ENCODE results near the gene SHANK3. TPM values are rescaled to one million over a fixed set of nuclear protein-coding genes. Genes with fewer than 3 reads are reported as not detected.

Gene SHANK3
- polyA plus RNA-seq, 1 of the 3 experiments (the other 2 are of a cell fraction): 1.5 TPM

DNA sequence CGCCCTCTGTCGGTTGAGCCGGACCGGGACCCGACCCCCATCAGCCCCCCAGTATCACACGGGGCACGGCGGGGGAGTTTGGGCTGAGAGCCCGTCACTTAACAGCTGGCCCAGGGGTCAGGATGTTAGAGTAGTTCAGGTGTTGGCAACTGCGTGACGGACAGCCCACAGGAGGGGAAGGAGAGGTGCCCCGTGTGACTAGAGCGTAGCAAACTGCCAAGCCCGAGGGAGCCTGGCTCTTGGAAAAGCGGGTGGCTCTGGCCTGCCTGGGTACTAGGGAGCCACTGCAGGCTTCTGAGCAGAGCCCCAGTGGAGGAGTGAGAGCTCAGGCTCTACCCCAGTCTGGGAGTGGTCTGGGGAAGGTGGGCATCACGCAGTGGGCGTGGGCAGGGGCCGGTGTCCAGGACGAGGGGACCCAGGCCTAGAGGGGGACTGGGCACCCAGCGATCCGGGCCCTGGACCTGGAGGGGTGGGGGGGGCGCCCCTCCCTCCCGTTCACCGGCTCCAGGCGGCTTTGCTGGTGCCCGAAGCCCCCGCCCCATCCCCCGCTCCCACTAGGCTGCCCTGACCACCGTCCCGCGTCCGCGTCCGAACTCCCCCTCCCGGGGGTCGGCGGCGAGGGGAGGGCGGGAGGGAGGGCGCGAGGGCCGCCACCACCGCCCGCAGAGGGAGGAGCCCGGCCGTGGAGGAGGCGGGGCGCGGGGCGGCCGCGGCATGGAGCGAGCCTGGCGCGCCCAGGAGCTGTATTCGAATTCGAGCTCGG, 24.4 kb downstream of the SHANK3 start:
- ChIA-PET POLR2A (no interaction called here), CTCF (interaction anchor here (0.8 to 1.3 kb wide), 3 partner anchors 21 to 76 kb away, joined by 3 to 5 read pairs (median 4); no protein-coding TSS in a partner anchor)
- Histone ChIP-seq H3K4me2 (peak overlapping the region; percentile 59; the same call in 1 of the 2 replicates), H3K4me3 (ENCODE audit: low read depth in 2 of 2, low read length in 1 of 2) (peak overlapping the region in 1 of 2 experiments; percentile 47; a peak in 3 of 4 replicates), H3K36me3 (replicated peaks in 1 of 2; ENCODE audit: control insufficient read depth in 1 of 2, insufficient read depth in 2 of 2, low read length in 1 of 2) (no peaks in the 10 kb centered on the region), H3K4me1 (ENCODE audit: control insufficient read depth in 1 of 2, insufficient read depth in 2 of 2, low read depth in 1 of 2, low read length in 1 of 2) (peaks cover 0 to 4% of the 10 kb centered on the region in 2 experiments; a peak in 1 of 4 replicates), H3K27me3 (ENCODE audit: insufficient read depth) (no peaks in the 10 kb centered on the region), H3K9me2 (no peaks in the 10 kb centered on the region), H4K20me1 (ENCODE audit: insufficient read depth) (no peaks in the 10 kb centered on the region), H3K79me2 (ENCODE audit: insufficient read depth) (no peaks in the 10 kb centered on the region), H3K9me3 (peaks cover under 1% of the 10 kb centered on the region; the same call in 1 of the 2 replicates), H3K9ac (no peak overlapping the region), H2AFZ (ENCODE audit: low read depth) (no peak overlapping the region), H3K27ac (ENCODE audit: low read depth in 2 of 2, low read length in 1 of 2) (no peak overlapping the region), H3F3A (replicated peaks; ENCODE audit: insufficient read depth) (no peaks in the 10 kb centered on the region)
- DNase-seq: peak; percentile 94
- WGBS (ENCODE audit: low lambda C conversion rate): no CpG with 5 or more reads among the region's 58 CpGs
- TF ChIP-seq MXI1 (IDR thresholded peaks at IDR 0.05; ENCODE audit: low read depth, low read length) (no peak), EP300 (IDR thresholded peaks at IDR 0.05; ENCODE audit: borderline replicate concordance in 1 of 2, low read depth in 1 of 2, low read length in 1 of 2) (no peak), CHD2 (IDR thresholded peaks at IDR 0.05; ENCODE audit: low read length, partially characterized antibody) (no peak), NFIC (IDR thresholded peaks at IDR 0.05; ENCODE audit: borderline replicate concordance) (no peak), TEAD4 (IDR thresholded peaks at IDR 0.05; ENCODE audit: borderline replicate concordance, insufficient read depth) (no peak), NRF1 (IDR thresholded peaks at IDR 0.05; ENCODE audit: low read depth, low read length) (no peak), GATA2 (CRISPR knock-in tag; IDR thresholded peaks at IDR 0.05) (no peak), TAF1 (IDR thresholded peaks at IDR 0.05; ENCODE audit: borderline replicate concordance, low read depth, low read length) (no peak), RXRA (IDR thresholded peaks at IDR 0.05; ENCODE audit: borderline replicate concordance, low read depth) (no peak), POLR2AphosphoS5 (IDR thresholded peaks at IDR 0.05; ENCODE audit: low read depth, low read length) (no peak), YY1 (IDR thresholded peaks at IDR 0.05; ENCODE audit: low read depth) (no peak), FOSL2 (IDR thresholded peaks at IDR 0.05; ENCODE audit: borderline replicate concordance, low read depth) (no peak), SMC3 (IDR thresholded peaks at IDR 0.05; ENCODE audit: low read depth, low read length) (no peak), GABPA (IDR thresholded peaks at IDR 0.05; ENCODE audit: low read depth) (no peak), RAD21 (IDR thresholded peaks at IDR 0.05; ENCODE audit: low read length) (no peak)
- TF ChIP-seq, protein P1, sequence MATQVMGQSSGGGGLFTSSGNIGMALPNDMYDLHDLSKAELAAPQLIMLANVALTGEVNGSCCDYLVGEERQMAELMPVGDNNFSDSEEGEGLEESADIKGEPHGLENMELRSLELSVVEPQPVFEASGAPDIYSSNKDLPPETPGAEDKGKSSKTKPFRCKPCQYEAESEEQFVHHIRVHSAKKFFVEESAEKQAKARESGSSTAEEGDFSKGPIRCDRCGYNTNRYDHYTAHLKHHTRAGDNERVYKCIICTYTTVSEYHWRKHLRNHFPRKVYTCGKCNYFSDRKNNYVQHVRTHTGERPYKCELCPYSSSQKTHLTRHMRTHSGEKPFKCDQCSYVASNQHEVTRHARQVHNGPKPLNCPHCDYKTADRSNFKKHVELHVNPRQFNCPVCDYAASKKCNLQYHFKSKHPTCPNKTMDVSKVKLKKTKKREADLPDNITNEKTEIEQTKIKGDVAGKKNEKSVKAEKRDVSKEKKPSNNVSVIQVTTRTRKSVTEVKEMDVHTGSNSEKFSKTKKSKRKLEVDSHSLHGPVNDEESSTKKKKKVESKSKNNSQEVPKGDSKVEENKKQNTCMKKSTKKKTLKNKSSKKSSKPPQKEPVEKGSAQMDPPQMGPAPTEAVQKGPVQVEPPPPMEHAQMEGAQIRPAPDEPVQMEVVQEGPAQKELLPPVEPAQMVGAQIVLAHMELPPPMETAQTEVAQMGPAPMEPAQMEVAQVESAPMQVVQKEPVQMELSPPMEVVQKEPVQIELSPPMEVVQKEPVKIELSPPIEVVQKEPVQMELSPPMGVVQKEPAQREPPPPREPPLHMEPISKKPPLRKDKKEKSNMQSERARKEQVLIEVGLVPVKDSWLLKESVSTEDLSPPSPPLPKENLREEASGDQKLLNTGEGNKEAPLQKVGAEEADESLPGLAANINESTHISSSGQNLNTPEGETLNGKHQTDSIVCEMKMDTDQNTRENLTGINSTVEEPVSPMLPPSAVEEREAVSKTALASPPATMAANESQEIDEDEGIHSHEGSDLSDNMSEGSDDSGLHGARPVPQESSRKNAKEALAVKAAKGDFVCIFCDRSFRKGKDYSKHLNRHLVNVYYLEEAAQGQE (IDR thresholded peaks at IDR 0.05; ENCODE audit: low read depth, low read length): no peak
- TF ChIP-seq, protein P2, sequence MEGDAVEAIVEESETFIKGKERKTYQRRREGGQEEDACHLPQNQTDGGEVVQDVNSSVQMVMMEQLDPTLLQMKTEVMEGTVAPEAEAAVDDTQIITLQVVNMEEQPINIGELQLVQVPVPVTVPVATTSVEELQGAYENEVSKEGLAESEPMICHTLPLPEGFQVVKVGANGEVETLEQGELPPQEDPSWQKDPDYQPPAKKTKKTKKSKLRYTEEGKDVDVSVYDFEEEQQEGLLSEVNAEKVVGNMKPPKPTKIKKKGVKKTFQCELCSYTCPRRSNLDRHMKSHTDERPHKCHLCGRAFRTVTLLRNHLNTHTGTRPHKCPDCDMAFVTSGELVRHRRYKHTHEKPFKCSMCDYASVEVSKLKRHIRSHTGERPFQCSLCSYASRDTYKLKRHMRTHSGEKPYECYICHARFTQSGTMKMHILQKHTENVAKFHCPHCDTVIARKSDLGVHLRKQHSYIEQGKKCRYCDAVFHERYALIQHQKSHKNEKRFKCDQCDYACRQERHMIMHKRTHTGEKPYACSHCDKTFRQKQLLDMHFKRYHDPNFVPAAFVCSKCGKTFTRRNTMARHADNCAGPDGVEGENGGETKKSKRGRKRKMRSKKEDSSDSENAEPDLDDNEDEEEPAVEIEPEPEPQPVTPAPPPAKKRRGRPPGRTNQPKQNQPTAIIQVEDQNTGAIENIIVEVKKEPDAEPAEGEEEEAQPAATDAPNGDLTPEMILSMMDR (IDR thresholded peaks at IDR 0.05): no peak
- TF ChIP-seq, protein P3, sequence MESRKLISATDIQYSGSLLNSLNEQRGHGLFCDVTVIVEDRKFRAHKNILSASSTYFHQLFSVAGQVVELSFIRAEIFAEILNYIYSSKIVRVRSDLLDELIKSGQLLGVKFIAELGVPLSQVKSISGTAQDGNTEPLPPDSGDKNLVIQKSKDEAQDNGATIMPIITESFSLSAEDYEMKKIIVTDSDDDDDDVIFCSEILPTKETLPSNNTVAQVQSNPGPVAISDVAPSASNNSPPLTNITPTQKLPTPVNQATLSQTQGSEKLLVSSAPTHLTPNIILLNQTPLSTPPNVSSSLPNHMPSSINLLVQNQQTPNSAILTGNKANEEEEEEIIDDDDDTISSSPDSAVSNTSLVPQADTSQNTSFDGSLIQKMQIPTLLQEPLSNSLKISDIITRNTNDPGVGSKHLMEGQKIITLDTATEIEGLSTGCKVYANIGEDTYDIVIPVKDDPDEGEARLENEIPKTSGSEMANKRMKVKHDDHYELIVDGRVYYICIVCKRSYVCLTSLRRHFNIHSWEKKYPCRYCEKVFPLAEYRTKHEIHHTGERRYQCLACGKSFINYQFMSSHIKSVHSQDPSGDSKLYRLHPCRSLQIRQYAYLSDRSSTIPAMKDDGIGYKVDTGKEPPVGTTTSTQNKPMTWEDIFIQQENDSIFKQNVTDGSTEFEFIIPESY (IDR thresholded peaks at IDR 0.05; ENCODE audit: borderline replicate concordance, low read depth): no peak
- TF ChIP-seq, protein P4, sequence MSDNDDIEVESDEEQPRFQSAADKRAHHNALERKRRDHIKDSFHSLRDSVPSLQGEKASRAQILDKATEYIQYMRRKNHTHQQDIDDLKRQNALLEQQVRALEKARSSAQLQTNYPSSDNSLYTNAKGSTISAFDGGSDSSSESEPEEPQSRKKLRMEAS (IDR thresholded peaks at IDR 0.05; ENCODE audit: low read depth): no peak
- TF ChIP-seq, protein P5, sequence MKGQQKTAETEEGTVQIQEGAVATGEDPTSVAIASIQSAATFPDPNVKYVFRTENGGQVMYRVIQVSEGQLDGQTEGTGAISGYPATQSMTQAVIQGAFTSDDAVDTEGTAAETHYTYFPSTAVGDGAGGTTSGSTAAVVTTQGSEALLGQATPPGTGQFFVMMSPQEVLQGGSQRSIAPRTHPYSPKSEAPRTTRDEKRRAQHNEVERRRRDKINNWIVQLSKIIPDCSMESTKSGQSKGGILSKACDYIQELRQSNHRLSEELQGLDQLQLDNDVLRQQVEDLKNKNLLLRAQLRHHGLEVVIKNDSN (IDR thresholded peaks at IDR 0.05; ENCODE audit: borderline replicate concordance, low read depth): no peak
